ENCODE measurements around the gene C21orf58.
A peak's percentile ranks its signal among the peaks of the same experiment; 100 is the strongest.

C21orf58 gene

GRCh38 chr21:46295177-46295770 is 28.4 kb downstream of the C21orf58 start:
- no peak for DNase-seq (ENCODE audit: low spot score)

- DNase-seq (ENCODE audit: low spot score), result peak; percentile 90
Observed at GRCh38 chr21:46294647-46295176, 29.0 kb downstream of the C21orf58 start.

- DNase-seq (ENCODE audit: low spot score), result no peak
Observed at GRCh38 chr21:46291561-46291960, 32.1 kb downstream of the C21orf58 start.

GRCh38 chr21:46289655-46290179 is 34.0 kb downstream of the C21orf58 start:
- DNase-seq (ENCODE audit: low spot score), result no peak

GRCh38 chr21:46287541-46287940 is 36.1 kb downstream of the C21orf58 start:
- DNase-seq (ENCODE audit: low spot score), result no peak

- no peak for DNase-seq (ENCODE audit: low spot score)
Observed at GRCh38 chr21:46286648-46287002, 37.0 kb downstream of the C21orf58 start.

GRCh38 chr21:46285761-46286647 is 37.7 kb downstream of the C21orf58 start, which contains the start of gene YBEY:
TSS of gene YBEY (plus strand) at chr21:46286342. CDS start at chr21:46286914, 572 bp downstream.
- DNase-seq (ENCODE audit: low spot score), result peak; percentile 92

GRCh38 chr21:46285206-46285661 is 38.4 kb downstream of the C21orf58 start, which contains the start of gene MCM3AP:
TSS of gene MCM3AP (minus strand) at chr21:46285611. CDS start at chr21:46285286, 325 bp downstream.
- no peak for DNase-seq (ENCODE audit: low spot score)

- no peak for DNase-seq (ENCODE audit: low spot score)
Observed at GRCh38 chr21:46284733-46285132, 38.9 kb downstream of the C21orf58 start.

GRCh38 chr21:46284077-46284644 is 39.5 kb downstream of the C21orf58 start:
- no peak for DNase-seq (ENCODE audit: low spot score)

- no peak for DNase-seq (ENCODE audit: low spot score)
Observed at GRCh38 chr21:46274797-46275390, 48.8 kb downstream of the C21orf58 start.

- no peak for DNase-seq (ENCODE audit: low spot score)
Observed at GRCh38 chr21:46273341-46273740, 50.3 kb downstream of the C21orf58 start.

- peak; percentile 98 for DNase-seq (ENCODE audit: low spot score)
Observed at GRCh38 chr21:46269466-46269865, 54.2 kb downstream of the C21orf58 start.

GRCh38 chr21:46268371-46268770 is 55.3 kb downstream of the C21orf58 start:
- DNase-seq (ENCODE audit: low spot score), result no peak

GRCh38 chr21:46266946-46267345 is 56.7 kb downstream of the C21orf58 start:
- DNase-seq (ENCODE audit: low spot score), result no peak

- no peak for DNase-seq (ENCODE audit: low spot score)
Observed at GRCh38 chr21:46265736-46266525, 57.7 kb downstream of the C21orf58 start.

GRCh38 chr21:46264690-46265144 is 59.0 kb downstream of the C21orf58 start:
- no peak for DNase-seq (ENCODE audit: low spot score)

GRCh38 chr21:46264046-46264689 is 59.5 kb downstream of the C21orf58 start:
- no peak for DNase-seq (ENCODE audit: low spot score)

GRCh38 chr21:46256501-46256994 is 67.1 kb downstream of the C21orf58 start:
- DNase-seq (ENCODE audit: low spot score), result no peak

GRCh38 chr21:46255758-46256337 is 67.8 kb downstream of the C21orf58 start:
- no peak for DNase-seq (ENCODE audit: low spot score)
